Ishikawa (cell line): ENCODE results near the gene RAD51B.

Experiments used
- REST ChIP-seq: IDR thresholded peaks from 2 replicates; pipeline ENCODE4 v1.6.1; 2012; ENCODE audit warnings: low read depth, mild to moderate bottlenecking
- TAF1 ChIP-seq: IDR thresholded peaks from 2 replicates; pipeline ENCODE4 v1.6.1; 2012; ENCODE audit warnings: low read depth, mild to moderate bottlenecking

DNA sequence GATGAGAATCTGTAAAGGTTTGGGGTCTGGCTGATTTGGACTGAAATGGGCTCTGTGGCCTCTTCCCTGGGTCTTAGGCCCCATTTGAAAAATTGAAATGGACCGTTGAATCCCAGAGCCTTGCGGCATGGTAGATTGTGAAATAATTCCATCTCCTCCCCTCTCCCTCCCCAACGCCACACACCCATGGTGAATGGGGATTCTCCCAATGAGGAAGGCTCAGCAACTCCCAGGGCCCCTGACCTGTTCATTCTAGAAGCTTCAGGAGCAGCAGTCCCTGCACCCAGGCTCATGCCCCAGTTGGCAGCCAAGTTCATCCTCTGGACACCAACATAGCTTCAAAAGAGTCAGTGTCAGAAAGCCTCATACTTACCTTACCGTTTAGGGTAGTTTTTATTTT, 755.8 kb downstream of the RAD51B start:
- TF ChIP-seq TAF1 (no peak), REST (no peak)
